ENCODE results near the gene CPAMD8.
A peak's percentile ranks its signal among the peaks of the same experiment; 100 is the strongest.

Gene CPAMD8

DNA sequence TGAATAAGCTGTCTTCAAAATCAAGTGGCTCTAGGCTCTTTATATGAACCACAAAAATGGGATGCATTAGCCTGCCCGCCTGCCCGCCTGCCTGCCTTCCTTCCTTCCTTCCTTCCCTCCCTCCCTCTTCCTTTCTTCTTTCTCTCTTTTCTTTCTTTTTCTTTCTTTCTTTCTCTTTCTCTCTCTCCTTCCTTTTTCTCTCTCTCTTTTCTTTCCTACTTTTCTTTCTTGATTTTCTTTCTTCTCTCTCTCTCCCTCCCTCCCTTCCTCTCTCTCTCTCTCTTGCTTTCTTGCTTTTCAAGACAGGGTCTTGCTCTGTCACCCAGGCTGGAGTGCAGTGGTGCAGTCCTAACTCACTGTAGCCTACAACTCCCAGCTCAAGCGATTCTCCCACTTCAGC lies 110.9 kb downstream of the CPAMD8 start:
- no peak overlapping the region for H3K4me3 ChIP-seq (ENCODE audit: low read depth in 1 of 5, low read length in 5 of 5)
- peaks cover 0 to 48% (median 45%) of the 10 kb centered on the region in 5 donors for H3K9me3 ChIP-seq (ENCODE audit: control insufficient read depth in 5 of 5, low read length in 5 of 5)
- no peaks in the 10 kb centered on the region for H3K4me1 ChIP-seq (ENCODE audit: control insufficient read depth in 5 of 5, insufficient read depth in 5 of 5, low read length in 5 of 5)

DNA sequence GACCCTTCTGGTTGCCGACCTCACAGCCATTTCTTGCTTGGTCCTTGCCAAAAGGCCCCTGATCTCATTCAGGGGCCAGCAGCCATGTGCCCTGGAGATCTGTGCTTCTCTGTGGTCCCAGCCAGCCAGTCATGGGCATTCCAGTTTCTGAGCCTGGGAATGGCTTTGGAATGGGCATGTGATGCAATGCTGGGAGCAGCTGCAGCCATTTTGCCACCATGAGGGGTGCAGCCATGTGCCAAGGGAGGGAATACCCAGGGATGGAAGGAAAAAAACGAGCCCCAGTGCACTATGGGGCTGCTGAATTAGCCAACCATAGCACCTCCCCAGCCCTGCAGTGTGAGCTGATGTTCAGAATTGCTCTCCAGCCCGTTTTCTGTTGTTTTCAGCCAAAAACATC lies 111.5 kb downstream of the CPAMD8 start:
- peak overlapping the region in 3 of 5 donors; percentile 4 to 17 (median 11) for H3K4me3 ChIP-seq (ENCODE audit: low read depth in 1 of 5, low read length in 5 of 5)
- H3K36me3 ChIP-seq (ENCODE audit: control insufficient read depth in 5 of 5, insufficient read depth in 5 of 5, low read length in 5 of 5) = no peaks in the 10 kb centered on the region
- no peaks in the 10 kb centered on the region for H3K4me1 ChIP-seq (ENCODE audit: control insufficient read depth in 5 of 5, insufficient read depth in 5 of 5, low read length in 5 of 5)
- H3K9ac ChIP-seq (ENCODE audit: low read length in 5 of 5) = no peak overlapping the region
- H3K27me3 ChIP-seq (ENCODE audit: control insufficient read depth in 5 of 5, insufficient read depth in 4 of 5, low read length in 5 of 5) = peaks cover 0 to 4% (median 0%) of the 10 kb centered on the region in 5 donors
- peaks cover 0 to 48% (median 45%) of the 10 kb centered on the region in 5 donors for H3K9me3 ChIP-seq (ENCODE audit: control insufficient read depth in 5 of 5, low read length in 5 of 5)
- no peak overlapping the region for H3K27ac ChIP-seq (ENCODE audit: low read depth, low read length)

More for the DNA sequence above, 110.9 kb downstream of the CPAMD8 start:
- Histone ChIP-seq H3K9ac (ENCODE audit: low read length in 5 of 5) (no peak overlapping the region), H3K27me3 (ENCODE audit: control insufficient read depth in 5 of 5, insufficient read depth in 4 of 5, low read length in 5 of 5) (peaks cover 0 to 4% (median 0%) of the 10 kb centered on the region in 5 donors), H3K36me3 (ENCODE audit: control insufficient read depth in 5 of 5, insufficient read depth in 5 of 5, low read length in 5 of 5) (no peaks in the 10 kb centered on the region), H3K27ac (ENCODE audit: low read depth, low read length) (no peak overlapping the region)

DNA sequence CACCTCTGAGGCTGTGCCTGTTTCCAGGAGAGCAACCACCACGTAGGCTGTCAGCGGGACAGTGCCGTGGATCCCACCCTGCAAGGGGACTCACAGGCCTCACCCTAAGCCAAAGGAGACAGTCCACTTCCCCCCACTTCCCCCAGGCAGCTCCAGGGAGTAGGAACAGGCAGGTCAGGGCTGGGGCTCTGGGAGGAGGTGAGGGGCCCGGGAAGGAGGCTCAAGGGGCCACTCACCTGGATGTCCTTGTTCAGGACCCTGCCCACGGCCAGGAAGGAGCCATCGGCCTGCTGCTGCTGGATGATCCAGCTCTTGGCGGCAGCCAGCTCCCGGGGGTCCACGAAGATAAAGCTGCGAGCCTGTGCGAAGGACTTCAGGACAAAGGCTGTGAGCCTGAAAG lies 112.2 kb downstream of the CPAMD8 start:
- H3K4me3 ChIP-seq (ENCODE audit: low read depth in 1 of 5, low read length in 5 of 5) = no peak overlapping the region
- no peak overlapping the region for H3K27ac ChIP-seq (ENCODE audit: low read depth, low read length)
- H3K9me3 ChIP-seq (ENCODE audit: control insufficient read depth in 5 of 5, low read length in 5 of 5) = peaks cover 0 to 41% (median 39%) of the 10 kb centered on the region in 5 donors
- H3K27me3 ChIP-seq (ENCODE audit: control insufficient read depth in 5 of 5, insufficient read depth in 4 of 5, low read length in 5 of 5) = peaks cover 0 to 4% (median 0%) of the 10 kb centered on the region in 5 donors
- no peaks in the 10 kb centered on the region for H3K4me1 ChIP-seq (ENCODE audit: control insufficient read depth in 5 of 5, insufficient read depth in 5 of 5, low read length in 5 of 5)
- no peak overlapping the region for H3K9ac ChIP-seq (ENCODE audit: low read length in 5 of 5)
- no peaks in the 10 kb centered on the region for H3K36me3 ChIP-seq (ENCODE audit: control insufficient read depth in 5 of 5, insufficient read depth in 5 of 5, low read length in 5 of 5)

DNA sequence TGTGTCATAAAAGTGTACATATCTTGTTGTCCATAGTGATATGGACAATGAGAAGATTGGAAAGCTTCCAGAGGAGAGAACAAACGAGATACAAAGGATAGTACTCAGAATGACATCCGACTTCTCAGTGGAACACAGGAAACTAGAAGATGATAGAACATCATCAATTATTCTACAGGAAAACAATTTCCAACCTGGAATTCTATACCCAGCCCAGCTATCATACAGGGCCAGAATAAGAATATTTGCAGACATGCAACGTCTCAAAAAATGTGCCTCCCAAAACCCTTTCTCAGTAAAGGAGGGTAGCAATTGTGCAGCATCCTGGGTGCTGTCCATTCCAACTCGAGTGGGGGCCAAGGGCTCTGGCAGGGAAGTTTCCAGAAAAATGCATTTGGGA lies 113.8 kb downstream of the CPAMD8 start:
- H3K4me1 ChIP-seq (ENCODE audit: control insufficient read depth in 5 of 5, insufficient read depth in 5 of 5, low read length in 5 of 5) = no peaks in the 10 kb centered on the region
- H3K9me3 ChIP-seq (ENCODE audit: control insufficient read depth in 5 of 5, low read length in 5 of 5) = peaks cover 0 to 37% (median 34%) of the 10 kb centered on the region in 5 donors
- H3K27me3 ChIP-seq (ENCODE audit: control insufficient read depth in 5 of 5, insufficient read depth in 4 of 5, low read length in 5 of 5) = peaks cover 0 to 4% (median 0%) of the 10 kb centered on the region in 5 donors
- H3K9ac ChIP-seq (ENCODE audit: low read length in 5 of 5) = no peak overlapping the region
- H3K36me3 ChIP-seq (ENCODE audit: control insufficient read depth in 5 of 5, insufficient read depth in 5 of 5, low read length in 5 of 5) = no peaks in the 10 kb centered on the region
- no peak overlapping the region for H3K27ac ChIP-seq (ENCODE audit: low read depth, low read length)
- no peak overlapping the region for H3K4me3 ChIP-seq (ENCODE audit: low read depth in 1 of 5, low read length in 5 of 5)

DNA sequence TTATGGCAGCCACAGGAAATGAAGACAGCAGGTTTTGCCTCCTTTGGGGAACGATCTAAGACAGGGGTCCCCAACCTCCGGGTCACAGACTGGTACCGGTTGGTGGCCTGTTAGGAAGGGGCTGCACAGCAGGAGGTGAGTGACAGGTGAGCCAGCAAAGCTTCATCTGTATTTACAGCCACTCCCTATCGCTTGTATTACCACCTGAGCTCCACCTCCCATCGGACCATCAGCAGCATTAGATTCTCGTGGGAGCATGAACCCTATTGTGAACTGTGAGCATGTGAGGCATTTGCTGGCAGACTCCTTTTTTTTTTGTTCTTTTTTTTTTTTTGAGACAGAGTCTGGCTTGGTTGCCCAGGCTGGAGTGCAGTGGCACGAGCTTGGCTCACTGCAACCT lies 115.6 kb downstream of the CPAMD8 start:
- no peak overlapping the region for H3K4me3 ChIP-seq (ENCODE audit: low read depth in 1 of 5, low read length in 5 of 5)
- peaks cover 0 to 4% (median 0%) of the 10 kb centered on the region in 5 donors for H3K27me3 ChIP-seq (ENCODE audit: control insufficient read depth in 5 of 5, insufficient read depth in 4 of 5, low read length in 5 of 5)
- H3K4me1 ChIP-seq (ENCODE audit: control insufficient read depth in 5 of 5, insufficient read depth in 5 of 5, low read length in 5 of 5) = no peaks in the 10 kb centered on the region
- H3K9me3 ChIP-seq (ENCODE audit: control insufficient read depth in 5 of 5, low read length in 5 of 5) = peaks cover 0 to 37% (median 33%) of the 10 kb centered on the region in 5 donors
- no peak overlapping the region for H3K27ac ChIP-seq (ENCODE audit: low read depth, low read length)
- no peak overlapping the region for H3K9ac ChIP-seq (ENCODE audit: low read length in 5 of 5)
- H3K36me3 ChIP-seq (ENCODE audit: control insufficient read depth in 5 of 5, insufficient read depth in 5 of 5, low read length in 5 of 5) = no peaks in the 10 kb centered on the region

DNA sequence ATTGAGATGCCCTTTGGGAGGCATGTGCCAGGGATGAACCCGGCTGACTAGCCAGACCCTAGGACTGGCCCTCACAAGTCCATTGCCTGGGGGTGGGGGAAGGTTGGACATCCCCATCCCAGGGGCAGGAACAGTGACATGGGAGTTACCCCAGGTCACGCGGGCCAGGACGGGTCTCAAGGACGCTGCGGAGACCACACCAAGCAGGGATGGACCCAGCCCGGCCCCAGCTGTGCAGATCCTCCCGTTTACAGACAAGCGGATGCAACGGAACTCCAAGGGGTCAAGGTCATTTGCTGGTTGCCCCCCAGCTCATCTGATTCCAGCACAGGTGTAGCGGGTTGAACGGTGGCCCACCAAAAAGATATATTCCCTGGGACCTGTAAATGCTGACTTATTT lies 117.9 kb downstream of the CPAMD8 start:
- Histone ChIP-seq H3K27ac (ENCODE audit: low read depth, low read length) (no peak overlapping the region), H3K27me3 (ENCODE audit: control insufficient read depth in 5 of 5, insufficient read depth in 4 of 5, low read length in 5 of 5) (peaks cover 0 to under 1% (median 0%) of the 10 kb centered on the region in 5 donors), H3K36me3 (ENCODE audit: control insufficient read depth in 5 of 5, insufficient read depth in 5 of 5, low read length in 5 of 5) (no peaks in the 10 kb centered on the region), H3K9me3 (ENCODE audit: control insufficient read depth in 5 of 5, low read length in 5 of 5) (peaks cover 0 to 18% (median 17%) of the 10 kb centered on the region in 5 donors), H3K9ac (ENCODE audit: low read length in 5 of 5) (no peak overlapping the region), H3K4me1 (ENCODE audit: control insufficient read depth in 5 of 5, insufficient read depth in 5 of 5, low read length in 5 of 5) (no peaks in the 10 kb centered on the region), H3K4me3 (ENCODE audit: low read depth in 1 of 5, low read length in 5 of 5) (no peak overlapping the region)

DNA sequence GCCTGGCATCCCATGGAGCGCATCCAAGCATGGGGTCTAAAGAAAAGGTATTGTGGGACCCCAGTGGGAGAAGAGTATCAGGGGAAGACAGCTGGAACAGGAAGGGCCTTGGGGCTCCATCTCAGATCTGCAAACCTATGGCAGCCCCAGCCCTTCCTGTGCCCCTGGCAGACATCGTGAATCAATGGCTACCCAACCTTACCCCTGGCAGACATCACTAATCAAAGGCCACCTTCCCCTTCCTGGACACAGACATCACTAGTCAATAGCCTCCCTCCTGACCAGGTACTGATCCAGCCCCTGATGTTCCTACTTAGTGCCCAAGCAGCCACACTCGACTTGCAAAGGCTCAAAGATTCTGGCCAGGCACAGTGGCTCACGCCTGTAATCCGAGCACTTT lies 122.0 kb downstream of the CPAMD8 start:
- no peak overlapping the region for H3K9ac ChIP-seq (ENCODE audit: low read length in 5 of 5)
- H3K27ac ChIP-seq (ENCODE audit: low read depth, low read length) = no peak overlapping the region
- H3K27me3 ChIP-seq (ENCODE audit: control insufficient read depth in 5 of 5, insufficient read depth in 4 of 5, low read length in 5 of 5) = peaks cover 0 to 5% (median 0%) of the 10 kb centered on the region in 5 donors
- H3K36me3 ChIP-seq (ENCODE audit: control insufficient read depth in 5 of 5, insufficient read depth in 5 of 5, low read length in 5 of 5) = no peaks in the 10 kb centered on the region
- H3K4me3 ChIP-seq (ENCODE audit: low read depth in 1 of 5, low read length in 5 of 5) = no peak overlapping the region
- H3K9me3 ChIP-seq (ENCODE audit: control insufficient read depth in 5 of 5, low read length in 5 of 5) = no peaks in the 10 kb centered on the region
- peaks cover 0 to 5% (median 0%) of the 10 kb centered on the region in 5 donors for H3K4me1 ChIP-seq (ENCODE audit: control insufficient read depth in 5 of 5, insufficient read depth in 5 of 5, low read length in 5 of 5)

DNA sequence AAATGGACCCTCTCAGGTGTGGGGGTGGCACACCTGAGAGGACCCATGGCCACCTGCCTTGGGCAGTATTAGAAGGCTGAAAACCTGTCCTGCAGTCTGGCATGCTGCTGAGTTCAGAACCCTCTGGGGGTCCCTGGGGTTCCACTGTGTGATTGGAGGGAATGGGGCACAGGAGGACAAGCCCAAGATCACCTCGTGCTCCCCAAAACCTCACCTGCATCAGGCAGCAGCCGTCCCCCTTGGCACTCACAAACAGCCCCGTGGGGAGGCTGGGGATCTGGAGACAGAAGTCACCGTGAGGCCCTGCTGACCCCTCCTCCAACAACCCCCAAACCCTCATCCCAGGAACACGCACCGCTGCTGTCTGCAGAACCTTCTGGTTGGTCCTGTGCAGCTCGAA lies 123.3 kb downstream of the CPAMD8 start:
- H3K9me3 ChIP-seq (ENCODE audit: control insufficient read depth in 5 of 5, low read length in 5 of 5) = no peaks in the 10 kb centered on the region
- H3K36me3 ChIP-seq (ENCODE audit: control insufficient read depth in 5 of 5, insufficient read depth in 5 of 5, low read length in 5 of 5) = no peaks in the 10 kb centered on the region
- H3K27ac ChIP-seq (ENCODE audit: low read depth, low read length) = no peak overlapping the region
- peaks cover 0 to 7% (median 0%) of the 10 kb centered on the region in 5 donors for H3K4me1 ChIP-seq (ENCODE audit: control insufficient read depth in 5 of 5, insufficient read depth in 5 of 5, low read length in 5 of 5)
- no peak overlapping the region for H3K9ac ChIP-seq (ENCODE audit: low read length in 5 of 5)
- H3K4me3 ChIP-seq (ENCODE audit: low read depth in 1 of 5, low read length in 5 of 5) = no peak overlapping the region
- peaks cover 0 to 5% (median 0%) of the 10 kb centered on the region in 5 donors for H3K27me3 ChIP-seq (ENCODE audit: control insufficient read depth in 5 of 5, insufficient read depth in 4 of 5, low read length in 5 of 5)

DNA sequence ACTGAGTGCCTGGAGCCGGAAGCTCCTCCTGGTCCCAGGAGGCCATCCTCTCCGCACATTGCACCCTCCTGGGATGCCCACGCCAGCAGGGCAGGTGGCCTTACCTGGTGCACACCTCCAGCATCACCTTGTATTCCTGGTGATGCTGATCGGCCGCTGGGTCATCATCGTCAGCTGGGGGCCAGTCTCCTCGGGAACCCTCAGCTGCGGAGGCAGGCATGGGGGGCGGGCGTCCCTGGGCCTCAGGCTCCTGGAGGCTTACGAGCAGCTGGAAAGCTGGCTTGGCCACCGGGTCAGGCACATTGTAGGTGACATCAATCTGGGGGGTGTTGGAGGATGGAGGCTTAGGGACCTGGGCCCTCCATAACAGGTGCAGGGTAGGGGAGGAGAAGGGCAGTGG lies 124.1 kb downstream of the CPAMD8 start:
- Histone ChIP-seq H3K27me3 (ENCODE audit: control insufficient read depth in 5 of 5, insufficient read depth in 4 of 5, low read length in 5 of 5) (peaks cover 0 to 5% (median 0%) of the 10 kb centered on the region in 5 donors), H3K9me3 (ENCODE audit: control insufficient read depth in 5 of 5, low read length in 5 of 5) (no peaks in the 10 kb centered on the region), H3K9ac (ENCODE audit: low read length in 5 of 5) (no peak overlapping the region), H3K27ac (ENCODE audit: low read depth, low read length) (no peak overlapping the region), H3K4me3 (ENCODE audit: low read depth in 1 of 5, low read length in 5 of 5) (no peak overlapping the region), H3K4me1 (ENCODE audit: control insufficient read depth in 5 of 5, insufficient read depth in 5 of 5, low read length in 5 of 5) (peaks cover 0 to 13% (median 4%) of the 10 kb centered on the region in 5 donors), H3K36me3 (ENCODE audit: control insufficient read depth in 5 of 5, insufficient read depth in 5 of 5, low read length in 5 of 5) (no peaks in the 10 kb centered on the region)

DNA sequence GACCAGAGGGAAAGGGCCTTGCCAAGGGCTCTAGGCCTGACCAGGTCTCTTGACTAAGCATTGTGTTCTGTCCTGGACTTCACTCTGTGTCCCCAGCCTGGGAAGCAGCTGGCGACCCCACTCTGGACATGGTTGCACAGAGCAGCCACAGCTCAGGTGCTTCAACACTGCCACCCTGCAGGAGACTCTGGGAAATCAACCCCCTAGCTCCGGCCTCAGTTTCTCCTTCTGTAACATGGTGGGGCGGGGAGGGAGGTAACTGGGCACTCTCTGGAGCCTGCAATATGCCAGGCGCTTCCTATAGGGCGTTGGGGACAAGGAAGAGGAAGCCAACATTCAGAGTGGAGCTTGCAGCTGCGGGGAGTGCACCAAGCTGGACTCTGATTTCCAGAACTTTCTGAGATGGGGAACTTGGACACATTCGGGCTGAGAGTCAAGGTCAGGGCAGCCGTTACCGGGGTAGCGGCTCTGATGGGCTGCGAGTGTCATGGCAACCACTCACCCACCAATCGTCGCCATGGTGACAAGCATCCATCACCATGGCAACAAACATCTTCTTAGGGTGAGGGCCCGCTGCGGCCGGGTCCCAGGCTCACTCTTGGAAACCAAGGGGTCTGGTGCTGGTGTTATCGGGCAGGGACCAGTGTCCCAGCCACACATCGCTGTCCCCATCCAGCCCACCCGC lies 125.0 kb downstream of the CPAMD8 start:
- Histone ChIP-seq H3K9me3 (ENCODE audit: control insufficient read depth in 5 of 5, low read length in 5 of 5) (no peaks in the 10 kb centered on the region), H3K27ac (ENCODE audit: low read depth, low read length) (no peak overlapping the region), H3K27me3 (ENCODE audit: control insufficient read depth in 5 of 5, insufficient read depth in 4 of 5, low read length in 5 of 5) (peaks cover 0 to 5% (median 0%) of the 10 kb centered on the region in 5 donors), H3K9ac (ENCODE audit: low read length in 5 of 5) (no peak overlapping the region), H3K4me1 (ENCODE audit: control insufficient read depth in 5 of 5, insufficient read depth in 5 of 5, low read length in 5 of 5) (peaks cover 0 to 17% (median 8%) of the 10 kb centered on the region in 5 donors), H3K4me3 (ENCODE audit: low read depth in 1 of 5, low read length in 5 of 5) (no peak overlapping the region), H3K36me3 (ENCODE audit: control insufficient read depth in 5 of 5, insufficient read depth in 5 of 5, low read length in 5 of 5) (no peaks in the 10 kb centered on the region)

Measured in subcutaneous abdominal adipose tissue (tissue), 5 donors.